Stimulated activated naive CD8-positive, alpha-beta T cell treated with anti-CD3 and anti-CD28 coated beads, Interleukin-15, amount 100 ng/mL, for 72 hours (primary cell): Measurements from ENCODE around the gene DVL2.
A peak's percentile ranks its signal among the peaks of the same experiment; 100 is the strongest.

Source experiments
- ATAC-seq: fragments of 150-1000 bp; cut with Tn5 transposase; 2 replicates; pipeline ENCODE4 v1.10.0; 2021; ENCODE audit warnings: mild to moderate bottlenecking, moderate library complexity
- DNase-seq, 2 donors: peaks; one replicate each; pipeline ENCODE4 v3.0.0; 2021 to 2022
- H3K27ac Mint-ChIP-seq, 2 donors: one replicate each; pipeline ENCODE4 v1.8.0; 2022; ENCODE audit warnings: mild to moderate bottlenecking in 2 of 2, mixed read lengths in 2 of 2, moderate library complexity in 2 of 2
- H3K27me3 Mint-ChIP-seq: one replicate; pipeline ENCODE4 v1.8.0; 2022; ENCODE audit warnings: mixed read lengths
- H3K4me1 Mint-ChIP-seq: one replicate; pipeline ENCODE4 v1.8.0; 2022; ENCODE audit warnings: mild to moderate bottlenecking, mixed read lengths
- H3K4me3 Mint-ChIP-seq, 2 donors: one replicate each; pipeline ENCODE4 v1.8.0; 2022; ENCODE audit warnings: mild to moderate bottlenecking in 2 of 2, mixed read lengths in 2 of 2, moderate library complexity in 1 of 2
- H3K9me3 Mint-ChIP-seq, 2 donors: one replicate each; pipeline ENCODE4 v1.8.0; 2022; ENCODE audit warnings: mixed read lengths in 2 of 2

DVL2 gene

DNA sequence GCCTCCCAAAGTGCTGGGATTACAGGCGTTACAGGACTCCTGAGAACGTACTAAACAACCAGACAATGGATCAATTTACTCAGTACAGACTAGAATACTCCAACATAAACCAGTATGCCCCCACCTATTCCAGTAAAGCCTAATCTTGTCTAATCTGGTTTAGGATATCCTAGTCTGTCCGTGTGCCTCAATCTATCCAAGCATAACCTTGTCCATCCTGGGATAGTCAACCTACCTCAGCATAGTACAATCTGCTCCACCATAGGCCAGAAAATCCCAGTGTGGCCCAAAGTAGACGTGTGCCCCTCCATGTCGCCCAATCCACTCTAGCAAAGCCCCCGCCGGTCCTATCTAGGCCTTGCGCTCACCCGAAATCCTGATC is 625 bp downstream of the DVL2 start:
- Mint-ChIP-seq H3K4me3 (peak overlapping the region; percentile 95 to 98), H3K9me3 (no peaks in the 10 kb centered on the region), H3K4me1 (peaks cover 80% of the 10 kb centered on the region), H3K27ac (peak overlapping the region; percentile 96), H3K27me3 (no peaks in the 10 kb centered on the region)
- DNase-seq (no peak), ATAC-seq (peak; percentile 33)

DNA sequence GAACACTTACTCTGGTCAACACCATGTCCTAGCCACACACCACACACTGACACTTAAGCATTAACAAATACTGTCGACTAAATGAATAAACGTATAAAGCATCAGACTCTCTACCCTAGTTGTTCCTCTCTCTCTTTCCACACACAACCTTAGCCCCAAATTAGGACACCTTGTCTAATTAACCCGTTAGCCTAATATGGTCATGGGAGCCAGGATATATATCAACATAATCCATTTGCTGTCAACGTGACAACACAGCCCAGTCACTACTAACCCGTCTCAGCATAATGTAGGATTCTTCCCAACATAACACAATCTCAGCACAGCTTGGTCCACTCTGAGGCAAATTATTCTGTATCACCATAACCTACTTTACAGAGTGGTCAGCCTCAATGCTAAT is 2.2 kb downstream of the DVL2 start:
- ATAC-seq (no peak), DNase-seq (no peak)
- no peaks in the 10 kb centered on the region for H3K9me3 Mint-ChIP-seq
- H3K4me3 Mint-ChIP-seq = peak overlapping the region; percentile 30 to 98
- H3K27ac Mint-ChIP-seq = no peak overlapping the region
- H3K27me3 Mint-ChIP-seq = no peaks in the 10 kb centered on the region
- peaks cover 91% of the 10 kb centered on the region for H3K4me1 Mint-ChIP-seq

DNA sequence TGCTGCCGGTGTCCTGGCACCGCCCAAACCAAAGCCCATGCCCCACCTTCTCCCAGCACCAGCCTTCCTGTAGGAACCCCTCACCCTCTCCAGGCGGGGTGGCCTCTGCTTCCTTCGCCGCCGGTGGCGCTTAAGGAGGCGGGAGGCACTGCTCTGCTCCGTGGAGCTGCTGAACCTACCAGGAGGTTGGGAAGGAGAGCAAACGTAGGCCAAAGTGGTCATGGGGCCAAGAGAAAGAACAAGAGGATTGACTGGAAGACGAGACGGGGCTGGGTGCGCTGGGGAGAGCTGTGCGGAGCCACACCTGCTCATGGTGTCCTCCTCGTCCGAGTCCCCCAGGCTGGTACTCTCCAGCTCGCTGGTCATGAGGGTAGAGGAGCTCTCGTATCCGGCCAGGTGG is 4.8 kb downstream of the DVL2 start:
- no peak overlapping the region for H3K4me3 Mint-ChIP-seq
- no peak overlapping the region for H3K27ac Mint-ChIP-seq
- DNase-seq = no peak
- no peak for ATAC-seq
- H3K27me3 Mint-ChIP-seq = no peaks in the 10 kb centered on the region
- no peaks in the 10 kb centered on the region for H3K9me3 Mint-ChIP-seq
- H3K4me1 Mint-ChIP-seq = peaks cover 64% of the 10 kb centered on the region

DNA sequence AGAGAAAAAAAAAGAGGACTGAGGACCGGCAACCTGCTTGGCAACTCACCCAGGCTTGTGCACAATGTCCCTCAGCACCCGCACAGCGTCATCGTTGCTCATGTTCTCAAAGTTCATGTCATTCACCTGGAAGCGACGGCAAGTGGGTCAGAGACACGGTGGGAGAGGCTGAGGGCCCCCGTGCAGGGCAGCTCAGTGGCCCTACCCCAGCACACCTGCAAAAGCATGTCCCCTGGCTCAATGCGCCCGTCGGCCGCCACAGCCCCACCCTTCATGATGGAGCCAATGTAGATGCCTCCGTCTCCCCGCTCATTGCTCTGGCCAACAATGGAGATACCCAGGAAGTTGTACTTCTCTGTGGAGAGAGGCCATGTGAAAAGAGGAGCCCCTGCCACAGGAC is 5.4 kb downstream of the DVL2 start:
- no peaks in the 10 kb centered on the region for H3K9me3 Mint-ChIP-seq
- DNase-seq (no peak), ATAC-seq (no peak)
- H3K27me3 Mint-ChIP-seq = no peaks in the 10 kb centered on the region
- H3K4me1 Mint-ChIP-seq = peaks cover 62% of the 10 kb centered on the region
- no peak overlapping the region for H3K4me3 Mint-ChIP-seq
- no peak overlapping the region for H3K27ac Mint-ChIP-seq

DNA sequence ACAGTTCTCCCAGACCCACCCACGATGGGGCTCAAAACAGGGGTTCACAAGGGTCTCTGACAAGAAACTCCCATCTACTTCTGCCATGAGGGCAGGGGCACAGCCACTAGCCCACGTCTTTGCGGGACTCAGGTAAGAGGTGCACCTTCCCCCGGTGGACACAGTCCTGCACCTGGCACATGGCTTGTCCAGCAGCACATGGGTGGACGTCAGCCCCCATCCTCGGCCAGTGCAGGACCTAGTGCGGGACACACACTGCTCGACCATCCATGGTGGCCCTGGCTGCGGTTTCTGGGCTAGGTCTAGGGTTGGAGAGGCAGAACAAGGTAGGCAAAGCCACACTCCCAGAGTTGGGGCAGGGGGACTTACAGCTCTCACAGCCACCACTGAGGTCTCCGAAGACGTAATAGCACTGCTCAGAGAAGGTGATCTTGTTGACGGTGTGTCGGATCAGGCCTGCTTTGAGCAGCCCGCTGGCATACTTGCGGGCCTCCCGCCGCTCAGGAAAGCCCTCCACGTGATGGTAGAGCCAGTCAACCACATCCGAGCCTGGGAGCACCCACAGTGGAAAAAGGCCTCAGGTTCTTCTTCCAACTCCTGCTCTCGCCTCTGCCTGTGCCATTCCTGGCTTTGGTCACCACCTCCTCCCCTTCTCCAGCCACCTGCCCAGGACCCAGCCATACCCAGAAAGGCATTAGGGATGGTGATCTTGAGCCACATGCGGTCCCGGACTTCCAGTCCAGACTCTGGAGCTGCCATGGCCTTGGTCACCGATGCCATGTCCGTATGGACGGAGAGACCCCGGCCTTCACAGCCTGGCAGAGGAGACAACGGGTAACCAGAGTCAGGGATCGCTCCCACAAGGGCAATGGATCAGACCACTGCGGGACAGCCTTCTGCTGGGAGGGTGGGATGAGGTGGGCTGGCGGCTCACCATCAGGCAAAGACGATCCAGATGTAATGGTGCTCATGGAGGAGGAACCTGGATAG is 7.3 kb downstream of the DVL2 start:
- Mint-ChIP-seq H3K27ac (peak overlapping the region in 1 of 2 donors; percentile 27), H3K9me3 (no peaks in the 10 kb centered on the region), H3K4me3 (no peak overlapping the region), H3K27me3 (no peaks in the 10 kb centered on the region), H3K4me1 (peaks cover 46% of the 10 kb centered on the region)
- DNase-seq = no peak
- no peak for ATAC-seq

DNA sequence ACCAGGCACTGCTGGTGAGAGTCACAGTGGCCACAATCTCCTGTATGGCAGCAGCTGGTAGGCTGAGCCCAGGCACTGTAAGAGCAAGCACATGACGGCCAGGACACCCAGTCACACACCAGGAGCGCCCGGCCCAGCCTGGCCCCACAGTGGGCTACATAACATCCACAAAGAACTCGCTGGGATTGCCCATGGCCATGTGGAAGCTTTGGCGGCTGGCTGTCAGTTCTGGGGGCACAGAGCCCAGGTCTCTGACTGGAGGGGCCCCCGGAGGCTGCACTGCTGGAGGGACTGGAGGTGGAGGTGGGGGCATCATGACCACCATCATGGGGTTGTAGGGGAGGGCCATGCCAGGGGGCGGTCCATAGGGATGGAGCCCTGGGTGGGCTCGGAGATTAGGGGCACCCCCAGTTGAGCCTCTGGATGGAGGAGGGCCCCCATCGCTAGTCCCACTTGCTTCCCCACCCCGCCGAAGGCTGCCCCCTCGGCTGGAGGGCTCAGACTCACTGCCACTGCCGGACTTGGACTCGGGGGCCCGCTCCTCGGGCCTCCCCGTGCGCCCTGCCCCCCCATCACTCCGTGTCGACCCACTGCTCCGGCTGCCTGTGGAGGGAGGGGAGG is 8.5 kb downstream of the DVL2 start:
- DNase-seq (no peak), ATAC-seq (peak; percentile 30)
- no peaks in the 10 kb centered on the region for H3K9me3 Mint-ChIP-seq
- H3K27ac Mint-ChIP-seq = no peak overlapping the region
- H3K27me3 Mint-ChIP-seq = no peaks in the 10 kb centered on the region
- H3K4me3 Mint-ChIP-seq = no peak overlapping the region
- H3K4me1 Mint-ChIP-seq = peaks cover 48% of the 10 kb centered on the region

DNA sequence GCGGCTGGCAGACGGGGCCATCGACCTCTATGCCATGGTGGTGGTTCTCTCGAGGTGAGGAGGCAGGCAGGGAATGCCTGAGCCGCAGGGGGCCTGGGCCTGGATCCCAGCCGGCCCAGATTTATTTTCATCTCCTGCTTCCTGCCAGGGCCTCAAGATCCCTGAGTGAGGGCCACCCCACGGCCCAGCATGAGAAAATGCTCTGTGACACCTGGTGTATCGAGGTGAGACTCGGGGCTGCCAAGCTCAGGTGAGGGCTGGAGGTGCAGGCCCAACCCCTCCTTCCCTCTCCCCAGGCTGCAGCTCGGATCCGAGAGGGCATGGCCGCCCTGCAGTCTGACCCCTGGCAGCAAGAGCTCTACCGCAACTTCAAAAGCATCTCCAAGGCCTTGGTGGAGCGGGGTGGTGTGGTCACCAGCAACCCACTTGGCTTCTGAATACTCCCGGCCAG is 9.6 kb downstream of the DVL2 start:
- H3K27ac Mint-ChIP-seq = no peak overlapping the region
- DNase-seq (no peak), ATAC-seq (no peak)
- no peaks in the 10 kb centered on the region for H3K9me3 Mint-ChIP-seq
- no peak overlapping the region for H3K4me3 Mint-ChIP-seq
- H3K4me1 Mint-ChIP-seq = peaks cover 47% of the 10 kb centered on the region
- H3K27me3 Mint-ChIP-seq = no peaks in the 10 kb centered on the region

DNA sequence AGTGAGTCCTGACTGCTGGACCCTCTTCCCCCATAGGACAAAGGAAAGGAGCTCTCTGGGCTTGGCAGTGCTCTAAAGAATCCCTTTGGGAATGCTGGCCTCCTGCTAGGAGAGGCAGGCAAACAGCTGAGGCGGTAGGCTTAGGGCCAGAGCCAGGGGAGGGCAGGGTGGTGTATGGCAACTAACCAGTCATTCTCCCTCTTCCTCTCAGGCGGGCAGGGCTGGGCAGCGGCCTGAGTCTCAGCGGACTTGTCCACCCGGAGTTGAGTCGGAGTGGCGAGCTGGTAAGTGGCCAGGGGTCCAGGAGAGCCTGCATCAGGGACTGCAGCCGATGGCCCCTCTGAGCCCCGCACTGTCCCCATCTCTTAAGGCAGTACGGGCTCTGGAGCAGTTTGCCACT is 10.2 kb downstream of the DVL2 start:
- no peaks in the 10 kb centered on the region for H3K9me3 Mint-ChIP-seq
- H3K4me1 Mint-ChIP-seq = peaks cover 49% of the 10 kb centered on the region
- DNase-seq = no peak
- H3K27me3 Mint-ChIP-seq = no peaks in the 10 kb centered on the region
- no peak for ATAC-seq
- H3K4me3 Mint-ChIP-seq = no peak overlapping the region
- no peak overlapping the region for H3K27ac Mint-ChIP-seq

DNA sequence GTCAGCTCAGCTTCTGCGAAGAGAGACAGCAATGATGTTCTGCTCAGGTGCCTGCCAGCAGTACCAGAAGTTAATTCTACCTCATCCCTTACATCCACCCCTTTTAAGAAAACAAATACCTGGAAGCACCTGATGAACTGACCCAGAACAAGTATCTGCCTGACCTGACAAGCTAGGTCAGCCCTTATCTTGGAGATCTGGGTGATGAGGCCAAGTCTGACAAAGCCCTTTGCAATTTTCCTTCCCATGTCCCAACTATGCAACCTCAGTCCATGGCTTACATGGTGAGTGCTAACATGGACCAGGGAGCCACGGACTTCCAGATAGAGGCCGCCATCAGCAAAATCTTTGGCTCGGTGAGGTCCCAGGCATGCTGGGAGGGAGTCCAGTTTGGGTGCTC is 10.9 kb downstream of the DVL2 start:
- DNase-seq = no peak
- Mint-ChIP-seq H3K4me1 (peaks cover 49% of the 10 kb centered on the region), H3K27ac (no peak overlapping the region), H3K4me3 (no peak overlapping the region), H3K9me3 (no peaks in the 10 kb centered on the region), H3K27me3 (no peaks in the 10 kb centered on the region)
- no peak for ATAC-seq

DNA sequence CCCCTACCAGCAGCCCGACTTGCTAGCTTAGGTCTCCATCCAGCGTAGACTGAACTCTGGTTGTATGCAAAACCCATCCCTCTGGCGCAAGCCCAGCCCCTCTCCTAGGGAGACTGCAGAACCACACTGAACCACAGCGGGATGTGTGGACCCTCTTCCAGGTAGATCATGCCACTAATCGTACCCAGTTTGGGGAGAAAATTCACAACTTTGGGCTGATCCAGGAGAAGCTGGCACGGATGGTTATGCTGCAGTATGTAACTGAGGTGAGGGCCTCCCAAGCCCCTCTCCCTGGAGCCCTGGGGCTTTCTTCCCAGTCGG is 11.4 kb downstream of the DVL2 start:
- H3K4me1 Mint-ChIP-seq = peaks cover 49% of the 10 kb centered on the region
- H3K4me3 Mint-ChIP-seq = no peak overlapping the region

DNA sequence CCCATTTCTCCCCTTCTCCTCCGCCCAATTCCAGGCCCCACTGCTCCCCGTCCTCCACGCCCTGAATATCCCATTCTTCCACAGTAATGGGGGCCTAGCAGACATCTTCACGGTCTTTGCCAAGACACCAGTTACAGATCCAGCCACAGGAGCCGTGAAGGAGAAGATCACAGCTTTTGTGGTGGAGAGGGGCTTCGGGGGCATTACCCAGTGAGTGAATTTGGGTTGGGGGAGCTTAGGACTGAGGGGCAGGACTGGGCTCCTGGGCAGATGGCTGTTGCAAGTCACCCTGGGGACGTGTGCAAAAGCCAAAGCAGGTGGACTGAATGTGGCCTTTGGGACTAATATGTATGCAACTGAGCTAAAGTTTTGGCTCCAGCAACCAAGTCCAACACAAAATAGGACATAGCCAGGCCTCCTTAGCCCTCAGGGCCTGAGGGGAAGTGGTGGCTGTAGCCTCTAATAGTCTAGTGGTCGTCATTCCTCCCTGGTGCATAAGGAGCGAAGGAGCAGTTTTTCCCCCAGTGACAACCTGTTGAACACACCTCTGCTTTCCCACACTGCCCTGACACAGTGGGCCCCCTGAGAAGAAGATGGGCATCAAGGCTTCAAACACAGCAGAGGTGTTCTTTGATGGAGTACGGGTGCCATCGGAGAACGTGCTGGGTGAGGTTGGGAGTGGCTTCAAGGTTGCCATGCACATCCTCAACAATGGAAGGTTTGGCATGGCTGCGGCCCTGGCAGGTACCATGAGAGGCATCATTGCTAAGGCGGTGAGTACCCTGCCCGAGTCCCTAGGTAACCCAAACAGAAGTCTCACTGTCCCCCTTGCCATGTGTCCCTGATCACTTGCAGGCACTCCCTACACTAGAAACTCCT is 12.0 kb downstream of the DVL2 start:
- no peak for DNase-seq
- Mint-ChIP-seq H3K27me3 (no peaks in the 10 kb centered on the region), H3K4me1 (peaks cover 49% of the 10 kb centered on the region), H3K4me3 (no peak overlapping the region), H3K9me3 (no peaks in the 10 kb centered on the region), H3K27ac (no peak overlapping the region)
- ATAC-seq = no peak

More for the DNA sequence above, 11.4 kb downstream of the DVL2 start:
- no peak for ATAC-seq
- H3K27ac Mint-ChIP-seq = no peak overlapping the region
- H3K27me3 Mint-ChIP-seq = no peaks in the 10 kb centered on the region
- H3K9me3 Mint-ChIP-seq = no peaks in the 10 kb centered on the region
- DNase-seq = no peak

DNA sequence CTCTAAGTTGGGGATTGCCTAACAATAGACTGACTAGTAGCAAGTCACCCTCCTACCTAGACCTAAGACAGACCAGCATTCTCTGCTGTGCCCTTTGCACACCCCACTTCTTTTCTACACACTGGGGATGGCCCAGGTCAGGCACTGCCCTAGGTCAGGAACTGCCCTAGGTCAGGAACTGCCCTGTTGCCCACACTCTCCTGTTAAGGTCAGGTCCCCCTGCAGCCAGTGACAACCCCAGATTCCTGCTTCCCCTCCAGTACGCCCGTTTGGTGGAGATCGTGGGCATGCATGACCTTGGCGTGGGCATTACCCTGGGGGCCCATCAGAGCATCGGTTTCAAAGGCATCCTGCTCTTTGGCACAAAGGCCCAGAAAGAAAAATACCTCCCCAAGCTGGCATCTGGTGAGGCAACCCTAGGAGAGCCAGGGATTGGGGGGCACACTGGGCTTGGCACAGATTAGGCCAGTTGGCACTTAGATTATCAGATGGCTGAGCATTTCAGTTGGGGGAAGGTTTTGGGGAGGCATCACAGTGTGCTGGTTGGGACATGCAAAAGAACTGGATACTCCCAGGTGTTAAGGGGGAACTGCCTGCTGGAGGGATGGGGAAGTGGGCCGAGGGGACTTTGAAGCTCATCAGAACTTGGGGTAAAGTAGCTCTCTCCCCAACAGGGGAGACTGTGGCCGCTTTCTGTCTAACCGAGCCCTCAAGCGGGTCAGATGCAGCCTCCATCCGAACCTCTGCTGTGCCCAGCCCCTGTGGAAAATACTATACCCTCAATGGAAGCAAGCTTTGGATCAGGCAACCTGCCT is 12.8 kb downstream of the DVL2 start:
- Mint-ChIP-seq H3K4me3 (peak overlapping the region in 1 of 2 donors; percentile 99), H3K4me1 (peaks cover 52% of the 10 kb centered on the region), H3K9me3 (no peaks in the 10 kb centered on the region), H3K27me3 (no peaks in the 10 kb centered on the region), H3K27ac (peak overlapping the region in 1 of 2 donors; percentile 87)
- DNase-seq (no peak), ATAC-seq (no peak)

DNA sequence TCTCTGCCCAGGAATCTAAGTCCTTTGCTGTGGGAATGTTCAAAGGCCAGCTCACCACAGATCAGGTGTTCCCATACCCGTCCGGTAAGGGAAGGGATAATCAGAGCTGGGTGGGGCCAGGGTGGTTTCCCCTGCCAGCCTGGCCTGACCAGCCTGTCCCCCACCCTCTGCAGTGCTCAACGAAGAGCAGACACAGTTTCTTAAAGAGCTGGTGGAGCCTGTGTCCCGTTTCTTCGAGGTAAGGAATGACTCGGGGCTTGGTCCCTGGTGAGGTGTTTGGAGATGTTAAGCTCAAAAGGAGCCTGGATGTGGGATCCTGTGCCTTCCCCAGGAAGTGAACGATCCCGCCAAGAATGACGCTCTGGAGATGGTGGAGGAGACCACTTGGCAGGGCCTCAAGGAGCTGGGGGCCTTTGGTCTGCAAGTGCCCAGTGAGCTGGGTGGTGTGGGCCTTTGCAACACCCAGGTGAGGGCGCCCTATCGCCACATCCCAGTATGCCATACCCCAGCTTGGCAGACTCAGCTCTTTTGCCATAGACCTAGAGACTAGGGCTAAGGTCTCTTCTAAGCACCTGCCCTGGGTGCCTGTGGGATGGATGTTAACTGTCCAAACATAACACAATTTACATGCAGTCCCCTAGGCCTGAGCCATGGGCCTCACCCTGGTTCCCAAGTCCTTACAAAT is 13.6 kb downstream of the DVL2 start:
- DNase-seq (peak; percentile 67 to 76), ATAC-seq (peak; percentile 73)
- H3K27ac Mint-ChIP-seq = peak overlapping the region; percentile 93 to 98
- no peaks in the 10 kb centered on the region for H3K9me3 Mint-ChIP-seq
- peaks cover 60% of the 10 kb centered on the region for H3K4me1 Mint-ChIP-seq
- H3K27me3 Mint-ChIP-seq = no peaks in the 10 kb centered on the region
- H3K4me3 Mint-ChIP-seq = peak overlapping the region; percentile 98 to 99

DNA sequence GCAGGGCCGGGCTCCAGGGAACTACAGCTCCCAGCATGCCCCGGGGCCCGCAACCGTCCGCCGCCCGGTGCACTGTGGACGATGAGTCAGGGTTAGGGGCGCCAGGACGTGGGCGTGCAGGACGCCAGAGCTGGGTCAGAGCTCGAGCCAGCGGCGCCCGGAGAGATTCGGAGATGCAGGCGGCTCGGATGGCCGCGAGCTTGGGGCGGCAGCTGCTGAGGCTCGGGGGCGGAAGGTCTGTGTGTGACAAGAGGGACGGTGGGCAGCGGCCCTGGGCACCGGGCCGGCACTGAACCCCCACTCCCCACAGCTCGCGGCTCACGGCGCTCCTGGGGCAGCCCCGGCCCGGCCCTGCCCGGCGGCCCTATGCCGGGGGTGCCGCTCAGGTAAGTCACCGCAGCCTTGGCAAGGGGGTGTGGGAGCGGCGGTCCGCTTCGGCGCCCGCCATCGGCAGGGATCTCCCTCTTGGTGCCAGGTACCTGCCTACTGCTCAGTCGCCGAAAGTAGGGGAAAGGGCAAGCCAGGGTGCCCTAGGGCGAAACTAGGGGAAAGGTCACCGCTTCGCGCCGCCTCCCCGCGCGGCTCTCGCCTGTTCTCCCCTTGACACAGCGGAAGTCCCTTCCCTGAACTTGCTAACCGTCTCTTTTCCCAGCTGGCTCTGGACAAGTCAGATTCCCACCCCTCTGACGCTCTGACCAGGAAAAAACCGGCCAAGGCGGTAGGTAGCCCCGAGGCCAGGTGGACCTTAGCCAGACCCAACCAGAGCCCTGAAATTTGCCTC is 14.3 kb downstream of the DVL2 start, which contains the start of the genes ACADVL and DLG4:
TSS of gene ACADVL (plus strand) at position 127 of the 781 bp plus-strand sequence. CDS start at position 174, 47 bp downstream.
TSS of gene DLG4 (minus strand) at position 25 of the 781 bp plus-strand sequence.
- peak; percentile 83 for ATAC-seq
- peak within 1 kb of the TSS; percentile 98 to 99 for H3K4me3 Mint-ChIP-seq
- peak within 1 kb of the TSS; percentile 98 to 99 for H3K27ac Mint-ChIP-seq
- DNase-seq = peak; percentile 83 to 88
- H3K9me3 Mint-ChIP-seq = no peaks in the 10 kb centered on the region
- H3K27me3 Mint-ChIP-seq = no peaks in the 10 kb centered on the region
- peaks cover 67% of the 10 kb centered on the region for H3K4me1 Mint-ChIP-seq
